Panc1 (cell line): Measurements from ENCODE around the gene STAT3.

Experiments used
- REST ChIP-seq, 2 experiments: IDR thresholded peaks; 2 replicates each; pipeline ENCODE4 v1.6.1; 2011 to 2012; ENCODE audit warnings: low read depth in 2 of 2, control low read depth in 1 of 2, low read length in 1 of 2, mild to moderate bottlenecking in 1 of 2, moderate library complexity in 1 of 2; ENCODE audit not compliant: insufficient read depth in 1 of 2
- SIN3A ChIP-seq: IDR thresholded peaks from 2 replicates; pipeline ENCODE4 v1.6.1; 2012; ENCODE audit warnings: low read depth, mild to moderate bottlenecking, low read length, moderate library complexity, borderline replicate concordance; ENCODE audit not compliant: insufficient read depth
- TCF7L2 ChIP-seq: IDR thresholded peaks from 2 replicates; pipeline ENCODE4 v1.6.1; 2011; ENCODE audit warnings: mild to moderate bottlenecking, low read depth, low read length, inconsistent platforms
- TF ChIP-seq, protein P1 (sequence below): fragments of 450-650 bp; IDR thresholded peaks from 2 replicates; pipeline ENCODE4 v1.5.1; 2017; ENCODE audit warnings: mild to moderate bottlenecking

- no peak for TF ChIP-seq TCF7L2
- TF ChIP-seq, protein P1, sequence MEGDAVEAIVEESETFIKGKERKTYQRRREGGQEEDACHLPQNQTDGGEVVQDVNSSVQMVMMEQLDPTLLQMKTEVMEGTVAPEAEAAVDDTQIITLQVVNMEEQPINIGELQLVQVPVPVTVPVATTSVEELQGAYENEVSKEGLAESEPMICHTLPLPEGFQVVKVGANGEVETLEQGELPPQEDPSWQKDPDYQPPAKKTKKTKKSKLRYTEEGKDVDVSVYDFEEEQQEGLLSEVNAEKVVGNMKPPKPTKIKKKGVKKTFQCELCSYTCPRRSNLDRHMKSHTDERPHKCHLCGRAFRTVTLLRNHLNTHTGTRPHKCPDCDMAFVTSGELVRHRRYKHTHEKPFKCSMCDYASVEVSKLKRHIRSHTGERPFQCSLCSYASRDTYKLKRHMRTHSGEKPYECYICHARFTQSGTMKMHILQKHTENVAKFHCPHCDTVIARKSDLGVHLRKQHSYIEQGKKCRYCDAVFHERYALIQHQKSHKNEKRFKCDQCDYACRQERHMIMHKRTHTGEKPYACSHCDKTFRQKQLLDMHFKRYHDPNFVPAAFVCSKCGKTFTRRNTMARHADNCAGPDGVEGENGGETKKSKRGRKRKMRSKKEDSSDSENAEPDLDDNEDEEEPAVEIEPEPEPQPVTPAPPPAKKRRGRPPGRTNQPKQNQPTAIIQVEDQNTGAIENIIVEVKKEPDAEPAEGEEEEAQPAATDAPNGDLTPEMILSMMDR: no peak
- no peak for TF ChIP-seq REST (IDR thresholded peaks at IDR 0.05; ENCODE audit: insufficient read depth in 1 of 2, low read depth in 2 of 2, low read length in 1 of 2)
- TF ChIP-seq SIN3A: no peak
Measured at GRCh38 chr17:42402117-42402516, 13.9 kb upstream of the STAT3 start.
